OCI-M1 (cell line): ENCODE results near the gene BCL2L13.
A peak's percentile ranks its signal among the peaks of the same experiment; 100 is the strongest.
"Not testable (repeated sequence)": the region's sequence is repeated elsewhere in the genome, so short reads cannot be mapped to it uniquely, and the experiment has no call there.

ENCODE experiments used
- DNase-seq: peaks from one replicate; lab custom pipeline; 2025; lab: John Stamatoyannopoulos, UW

Gene BCL2L13

GRCh38 chr22:17694752-17695151 is 56.2 kb downstream of the BCL2L13 start:
- no peak for DNase-seq

GRCh38 chr22:17695986-17696385 is 57.4 kb downstream of the BCL2L13 start:
- DNase-seq = no peak

GRCh38 chr22:17697196-17697595 is 58.6 kb downstream of the BCL2L13 start:
- not testable (repeated sequence) for DNase-seq

GRCh38 chr22:17698276-17698675 is 59.7 kb downstream of the BCL2L13 start:
- DNase-seq = not testable (repeated sequence)

GRCh38 chr22:17698948-17699347 is 60.4 kb downstream of the BCL2L13 start:
- peak; percentile 22 for DNase-seq

GRCh38 chr22:17699696-17700340 is 61.3 kb downstream of the BCL2L13 start:
- DNase-seq = peak; percentile 46

GRCh38 chr22:17700778-17701177 is 62.2 kb downstream of the BCL2L13 start:
- DNase-seq = no peak

GRCh38 chr22:17703811-17704210 is 65.3 kb downstream of the BCL2L13 start:
- no peak for DNase-seq

- no peak for DNase-seq
These were observed 67.0 kb downstream of the BCL2L13 start for GRCh38 chr22:17705546-17705945.

GRCh38 chr22:17705951-17706900 is 67.7 kb downstream of the BCL2L13 start:
- DNase-seq = peak; percentile 96

- DNase-seq = no peak
These were observed 68.4 kb downstream of the BCL2L13 start for GRCh38 chr22:17706947-17707346.

GRCh38 chr22:17707526-17707925 is 69.0 kb downstream of the BCL2L13 start:
- peak; percentile 29 for DNase-seq

GRCh38 chr22:17710023-17710422 is 71.5 kb downstream of the BCL2L13 start:
- no peak for DNase-seq

- no peak for DNase-seq
These were observed 73.9 kb downstream of the BCL2L13 start for GRCh38 chr22:17712441-17712840.

GRCh38 chr22:17716529-17716928 is 78.0 kb downstream of the BCL2L13 start:
- no peak for DNase-seq

GRCh38 chr22:17717708-17718107 is 79.2 kb downstream of the BCL2L13 start:
- DNase-seq = no peak

GRCh38 chr22:17719911-17720310 is 81.4 kb downstream of the BCL2L13 start:
- DNase-seq = no peak

- DNase-seq = no peak
These were observed 85.7 kb downstream of the BCL2L13 start for GRCh38 chr22:17724241-17724640.

- DNase-seq = peak; percentile 20
These were observed 86.3 kb downstream of the BCL2L13 start for GRCh38 chr22:17724678-17725499.

- no peak for DNase-seq
These were observed 86.9 kb downstream of the BCL2L13 start for GRCh38 chr22:17725500-17725796.

GRCh38 chr22:17726006-17726927 is 87.7 kb downstream of the BCL2L13 start:
- no peak for DNase-seq
